Right lung (tissue), 10 donors: ENCODE measurements around the gene TSGA10. TPM values are rescaled to one million over a fixed set of nuclear protein-coding genes. Genes with fewer than 3 reads are reported as not detected.
"Not testable (repeated sequence)": the region's sequence is repeated elsewhere in the genome, so short reads cannot be mapped to it uniquely, and the experiment has no call there.

Experiments used
- DNase-seq, 2 donors: peaks; one replicate each; pipeline ENCODE4 v3.0.0-alpha.2; 2013
- long read RNA-seq, 8 donors: transcript quantifications; one replicate each; lab custom pipeline, GENCODE V29; 2026
- polyA plus RNA-seq, 5 donors: library from polyadenylated mRNA; unstranded; fragments of 120-200 nt; gene quantifications; one replicate each; pipeline versions ENCODE4 v1.2.1 to v1.2.3, GENCODE V29; 2013; ENCODE audit warnings: inconsistent platforms in 1 of 5, low replicate concordance in 1 of 5; ENCODE audit not compliant: insufficient read length in 5 of 5, insufficient read depth in 1 of 5

TSGA10 gene, protein sequence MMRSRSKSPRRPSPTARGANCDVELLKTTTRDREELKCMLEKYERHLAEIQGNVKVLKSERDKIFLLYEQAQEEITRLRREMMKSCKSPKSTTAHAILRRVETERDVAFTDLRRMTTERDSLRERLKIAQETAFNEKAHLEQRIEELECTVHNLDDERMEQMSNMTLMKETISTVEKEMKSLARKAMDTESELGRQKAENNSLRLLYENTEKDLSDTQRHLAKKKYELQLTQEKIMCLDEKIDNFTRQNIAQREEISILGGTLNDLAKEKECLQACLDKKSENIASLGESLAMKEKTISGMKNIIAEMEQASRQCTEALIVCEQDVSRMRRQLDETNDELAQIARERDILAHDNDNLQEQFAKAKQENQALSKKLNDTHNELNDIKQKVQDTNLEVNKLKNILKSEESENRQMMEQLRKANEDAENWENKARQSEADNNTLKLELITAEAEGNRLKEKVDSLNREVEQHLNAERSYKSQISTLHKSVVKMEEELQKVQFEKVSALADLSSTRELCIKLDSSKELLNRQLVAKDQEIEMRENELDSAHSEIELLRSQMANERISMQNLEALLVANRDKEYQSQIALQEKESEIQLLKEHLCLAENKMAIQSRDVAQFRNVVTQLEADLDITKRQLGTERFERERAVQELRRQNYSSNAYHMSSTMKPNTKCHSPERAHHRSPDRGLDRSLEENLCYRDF
- 10 to 100 TPM; 10.5 to 19.0 (median 16.0) TPM for polyA plus RNA-seq
- long read RNA-seq, donor 1, partial matches to known transcripts = 42 of 55 reads
- long read RNA-seq, donor 1, other reads (novel, unspliced or antisense) = 10 of 55 reads
- long read RNA-seq, donor 2, partial matches to known transcripts = 11 of 12 reads
- long read RNA-seq, donor 2, other reads (novel, unspliced or antisense) = 0 of 12 reads
- long read RNA-seq, donor 3, partial matches to known transcripts = 11 of 32 reads
- long read RNA-seq, donor 3, other reads (novel, unspliced or antisense) = 21 of 32 reads
- long read RNA-seq, donor 4, partial matches to known transcripts = 27 of 27 reads
- long read RNA-seq, donor 4, other reads (novel, unspliced or antisense) = 0 of 27 reads
- long read RNA-seq, donor 5, partial matches to known transcripts = 70 of 79 reads
- long read RNA-seq, donor 5, other reads (novel, unspliced or antisense) = 7 of 79 reads
- long read RNA-seq, donor 6, partial matches to known transcripts = 32 of 32 reads
- long read RNA-seq, donor 6, other reads (novel, unspliced or antisense) = 0 of 32 reads
- long read RNA-seq, donor 7, partial matches to known transcripts = 26 of 31 reads
- long read RNA-seq, donor 7, other reads (novel, unspliced or antisense) = 5 of 31 reads
- long read RNA-seq, donor 8 = 0 reads

DNA sequence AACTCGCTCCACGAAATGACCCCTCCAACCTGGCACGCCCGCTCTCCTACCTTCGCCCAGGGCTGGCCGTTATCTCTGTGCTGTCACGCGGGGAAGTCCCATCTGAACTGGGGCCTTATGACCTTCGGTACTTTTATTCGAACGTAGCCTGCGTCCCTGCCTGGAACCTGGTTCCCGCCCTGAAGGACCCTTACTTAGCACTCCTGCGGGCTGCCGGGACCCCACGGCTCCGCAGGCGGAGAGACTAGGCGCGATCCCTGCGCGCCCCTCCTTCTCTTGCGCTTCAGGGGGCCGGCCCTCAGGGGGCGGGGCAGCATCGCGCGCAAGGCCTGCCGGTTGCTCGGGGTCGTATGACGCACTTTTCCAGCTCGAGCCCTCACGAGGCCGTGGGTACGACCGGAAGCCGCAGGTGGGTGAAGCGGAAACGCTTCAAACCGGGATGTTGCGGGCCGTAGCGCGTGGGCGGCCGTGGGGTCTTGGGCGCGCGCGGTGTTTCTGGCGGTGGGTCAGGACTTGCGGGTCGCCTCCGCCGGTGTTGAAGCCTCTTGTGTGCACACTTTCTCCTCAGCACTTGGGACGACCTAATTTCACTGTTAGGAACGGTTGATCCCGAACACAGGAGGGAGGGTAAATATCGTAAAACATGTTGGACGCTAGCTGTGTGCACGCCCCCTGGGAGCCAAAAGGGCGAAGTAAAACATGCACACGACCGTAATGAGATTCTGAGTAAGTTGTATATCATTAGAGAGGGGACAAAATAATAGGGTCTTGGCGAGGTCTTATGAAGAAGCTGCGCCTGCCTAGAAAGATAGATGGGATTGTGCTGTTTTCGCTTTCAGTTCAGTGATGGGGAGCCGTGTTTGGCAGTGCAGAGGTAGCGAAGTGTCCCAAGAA, at the start of gene TSGA10, which contains the start of gene LIPT1:
TSS of gene TSGA10 (minus strand) at position 300 of the 894 bp plus-strand sequence. CDS start 45,503 bp downstream, outside the sequence.
TSS of gene LIPT1 (plus strand) at position 325 of the 894 bp plus-strand sequence. CDS start 6,991 bp downstream, outside the sequence.
- peak; percentile 91 to 92 for DNase-seq

DNA sequence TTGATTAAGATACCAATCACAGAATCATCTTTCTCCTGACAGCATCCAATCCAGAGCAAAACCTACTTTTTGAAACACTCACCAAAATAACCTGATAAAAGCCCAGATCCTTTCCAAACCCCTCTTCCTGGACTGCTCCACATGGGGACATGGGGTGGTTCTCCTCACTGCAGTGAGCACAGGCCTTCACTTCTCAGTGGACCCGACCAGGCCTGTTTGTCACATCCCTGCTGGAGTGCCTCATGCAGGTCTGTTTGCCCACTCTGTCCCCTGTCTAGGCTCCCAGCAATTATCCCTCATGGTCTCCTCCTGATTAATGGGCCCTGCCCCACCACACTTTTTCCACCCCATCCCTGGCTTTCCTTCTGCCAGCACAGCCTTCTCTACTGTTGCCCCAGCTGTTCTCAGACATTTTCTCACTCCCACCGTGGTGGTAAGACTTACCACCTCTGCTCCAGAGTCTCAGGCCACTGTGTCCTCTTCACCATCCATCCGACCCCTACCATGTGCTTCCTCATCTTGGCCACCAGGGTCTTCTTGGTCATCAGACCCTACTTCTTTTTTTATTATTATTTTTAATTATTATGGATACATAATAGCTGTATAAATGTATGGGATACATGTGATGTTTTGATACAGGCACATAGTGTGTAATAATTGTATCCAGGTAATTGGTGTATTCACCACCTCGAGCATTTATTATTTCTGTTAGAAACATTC, 47.4 kb upstream of the TSGA10 start:
- no peak for DNase-seq

DNA sequence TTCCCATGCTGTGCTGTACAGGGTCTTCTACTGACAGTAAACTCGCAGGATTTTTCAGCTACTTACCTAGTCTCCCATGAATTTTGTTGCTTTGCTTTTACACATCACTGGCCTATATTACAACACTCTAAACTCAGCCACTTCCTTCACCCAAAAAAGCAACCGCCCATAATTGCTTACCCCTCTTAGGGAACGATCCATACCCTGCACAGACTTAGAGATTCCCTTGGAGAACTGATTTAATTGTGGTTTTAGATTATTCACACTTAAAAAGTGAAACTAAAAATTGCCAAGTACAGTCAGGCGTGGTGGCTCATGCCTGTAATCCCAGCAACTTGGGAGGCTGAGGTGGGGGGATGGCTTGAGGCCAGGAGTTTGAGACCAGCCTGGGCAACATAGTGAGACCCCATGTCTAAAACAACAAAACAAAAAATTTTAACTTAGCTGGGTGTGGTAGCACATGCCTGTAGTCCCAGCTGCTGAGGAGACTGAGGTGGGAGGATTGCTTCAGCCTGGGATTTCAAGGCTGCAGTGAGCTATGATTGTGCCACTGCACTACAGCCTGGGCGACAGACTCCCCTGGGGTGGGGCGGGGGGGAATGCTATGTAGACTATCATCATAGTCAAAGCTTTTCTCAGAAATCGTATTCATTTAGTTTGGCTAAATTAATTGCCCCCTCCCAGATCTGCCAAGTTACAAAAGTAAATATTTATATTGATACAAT, 45.5 kb upstream of the TSGA10 start:
- no peak for DNase-seq

DNA sequence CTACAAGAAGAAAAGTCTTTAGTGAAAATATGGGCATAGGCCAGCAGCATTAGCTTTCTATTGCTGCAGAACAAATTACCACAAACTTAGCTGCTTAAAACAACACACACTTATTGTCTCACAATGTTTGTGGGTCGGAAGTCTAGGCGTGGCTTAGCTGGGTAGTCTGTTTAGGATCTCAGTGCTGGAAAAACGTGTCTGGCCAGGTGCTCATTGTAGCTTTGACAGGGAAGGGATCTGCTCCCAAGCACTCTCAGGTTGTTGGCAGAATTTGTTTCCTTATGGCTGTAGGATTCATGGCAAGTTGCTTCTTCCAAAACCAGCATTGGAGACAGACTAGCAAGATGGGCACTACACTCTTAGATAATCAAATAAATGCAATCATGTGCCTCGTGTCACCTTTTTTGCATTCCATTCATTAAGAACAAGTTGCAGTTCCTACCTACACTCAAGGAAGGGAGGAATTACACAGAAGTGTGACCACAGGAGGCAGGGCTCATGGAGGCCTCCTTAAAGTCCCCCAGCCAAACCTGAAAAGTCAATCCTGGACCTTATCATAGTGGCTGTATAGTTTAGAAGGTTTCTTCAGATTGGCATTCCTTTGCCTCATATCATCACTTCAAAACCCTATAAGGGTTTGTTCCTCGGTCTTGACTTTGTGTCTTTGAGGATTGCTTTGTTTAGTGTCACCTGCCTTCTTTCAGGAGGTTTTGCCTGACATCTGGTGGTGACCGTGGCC, 43.5 kb upstream of the TSGA10 start:
- no peak for DNase-seq

DNA sequence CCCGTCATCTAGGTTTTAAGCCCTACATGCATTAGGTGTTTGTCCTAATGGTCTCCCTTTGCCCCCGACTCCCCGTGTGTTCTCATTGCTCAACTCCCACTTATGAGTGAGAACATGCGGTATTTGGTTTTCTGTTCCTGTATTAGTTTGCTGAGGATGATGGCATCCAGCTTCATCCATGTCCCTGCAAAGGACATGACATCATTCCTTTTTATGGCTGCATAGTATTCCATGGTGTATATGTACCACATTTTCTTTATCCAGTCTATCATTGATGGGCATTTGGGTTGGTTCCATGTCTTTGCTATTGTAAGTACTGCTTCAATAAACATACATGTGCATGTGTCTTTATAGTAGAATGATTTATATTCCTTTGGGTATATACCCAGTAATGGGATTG, 37.6 kb upstream of the TSGA10 start:
- DNase-seq = not testable (repeated sequence)

DNA sequence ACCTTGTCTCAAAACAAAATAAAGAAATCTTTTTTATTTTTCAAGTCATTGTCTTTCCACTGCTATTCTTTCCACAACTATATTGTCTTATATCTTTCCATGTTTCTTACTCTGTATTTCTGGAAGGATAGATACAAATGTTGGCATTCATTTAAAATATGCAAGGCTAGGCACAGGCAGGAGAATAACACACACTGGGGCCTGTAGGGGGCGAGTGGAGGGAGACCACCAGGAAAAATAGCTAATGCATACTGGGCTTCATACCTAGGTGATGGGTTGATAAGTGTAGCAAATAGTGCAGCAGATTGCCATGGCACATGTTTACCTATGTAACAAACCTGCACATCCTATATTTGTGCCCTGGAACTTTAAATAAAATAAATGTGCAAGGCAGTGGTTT, 35.8 kb upstream of the TSGA10 start:
- no peak for DNase-seq

DNA sequence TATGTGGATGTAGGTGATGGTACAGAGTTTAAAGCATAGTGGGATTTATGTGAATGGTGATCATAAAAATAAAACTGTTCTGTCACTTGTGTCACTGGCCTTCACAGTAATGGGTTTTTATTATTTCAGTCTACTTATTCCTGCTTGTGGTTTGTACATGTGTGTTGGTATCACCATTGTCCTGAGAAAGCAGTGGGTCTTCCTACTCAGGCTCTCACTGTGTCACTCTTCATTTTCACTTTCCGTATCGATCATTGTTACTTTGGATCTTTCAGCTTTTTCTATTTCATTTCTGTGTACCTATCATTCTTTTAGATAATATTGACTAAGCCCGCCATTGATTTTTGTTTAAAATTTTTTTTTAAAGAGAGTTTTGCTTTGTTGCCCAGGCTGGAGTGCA, 33.6 kb upstream of the TSGA10 start:
- no peak for DNase-seq

DNA sequence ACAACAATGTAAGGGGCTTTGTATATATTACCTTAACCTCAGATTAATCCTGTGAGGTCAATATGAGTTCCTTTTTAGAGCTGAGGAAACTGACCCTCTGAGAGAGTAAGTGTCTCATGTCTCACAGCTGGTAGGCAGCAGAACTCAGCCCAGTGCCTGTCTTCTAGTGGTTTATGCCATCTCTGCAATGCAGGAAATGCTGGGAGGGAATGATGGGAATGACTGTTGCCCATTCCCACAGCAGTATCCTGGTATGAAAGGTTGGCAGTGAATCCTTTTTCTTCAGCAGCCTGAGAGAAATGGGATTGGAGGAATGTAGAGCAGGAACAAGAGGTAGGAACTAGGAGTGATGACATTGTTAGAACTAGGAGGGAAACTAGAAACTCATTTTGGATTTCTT, 32.3 kb upstream of the TSGA10 start:
- no peak for DNase-seq

DNA sequence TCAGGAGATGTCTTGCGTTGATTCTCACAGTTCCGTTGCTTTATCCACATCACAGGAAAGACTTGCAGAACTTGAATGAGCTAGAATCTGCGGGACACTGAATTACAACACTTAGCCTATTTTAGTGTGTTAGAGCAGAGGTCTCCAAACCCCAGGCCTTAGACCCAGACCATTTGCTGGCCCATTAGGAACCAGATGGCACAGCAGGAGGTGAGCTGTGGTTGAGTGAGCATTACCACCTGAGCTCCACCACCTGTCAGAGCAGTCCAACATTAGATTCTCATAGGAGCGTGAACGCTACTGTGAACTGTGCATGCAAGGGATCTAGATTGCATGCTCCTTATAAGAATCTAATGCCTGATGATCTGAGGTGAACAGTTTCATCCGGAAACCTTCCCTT, 30.1 kb upstream of the TSGA10 start:
- no peak for DNase-seq

DNA sequence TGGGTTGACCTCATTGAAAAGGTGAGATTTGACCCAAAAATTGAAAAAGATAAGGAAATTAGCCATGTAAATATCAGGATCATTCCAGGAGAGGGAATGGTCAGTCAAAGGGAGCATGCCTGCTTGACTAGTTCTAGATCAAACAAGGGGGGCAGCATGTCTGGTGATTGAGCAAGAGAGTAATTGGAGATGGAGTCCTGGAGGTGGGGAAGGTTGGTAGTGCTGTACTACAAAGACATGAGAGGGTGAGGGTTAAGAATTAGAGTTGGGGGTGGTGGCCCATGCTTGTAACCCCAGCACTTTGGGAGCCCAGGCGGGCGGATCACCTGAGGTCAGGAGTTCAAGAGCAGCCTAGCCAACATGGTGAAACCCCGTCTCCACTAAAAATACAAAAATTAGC, 28.3 kb upstream of the TSGA10 start:
- no peak for DNase-seq

DNA sequence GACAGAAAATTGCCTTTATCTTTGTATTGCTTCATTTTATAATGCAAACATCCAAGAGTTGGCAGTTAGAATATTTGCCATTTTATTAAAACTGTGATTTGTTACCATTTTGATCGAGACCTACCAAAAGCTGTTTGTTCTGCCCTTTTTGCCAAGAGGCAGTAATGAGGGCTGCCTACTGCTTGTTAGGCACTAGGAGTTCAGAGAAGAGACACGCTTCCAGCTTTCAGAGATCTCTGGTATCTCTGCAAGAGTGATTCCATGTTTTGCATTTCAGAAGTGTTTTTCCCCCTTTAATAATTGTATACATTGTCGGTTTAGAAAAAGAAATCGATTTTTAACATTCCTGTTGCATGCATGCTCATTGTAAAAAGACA, 26.9 kb upstream of the TSGA10 start:
- DNase-seq = no peak

DNA sequence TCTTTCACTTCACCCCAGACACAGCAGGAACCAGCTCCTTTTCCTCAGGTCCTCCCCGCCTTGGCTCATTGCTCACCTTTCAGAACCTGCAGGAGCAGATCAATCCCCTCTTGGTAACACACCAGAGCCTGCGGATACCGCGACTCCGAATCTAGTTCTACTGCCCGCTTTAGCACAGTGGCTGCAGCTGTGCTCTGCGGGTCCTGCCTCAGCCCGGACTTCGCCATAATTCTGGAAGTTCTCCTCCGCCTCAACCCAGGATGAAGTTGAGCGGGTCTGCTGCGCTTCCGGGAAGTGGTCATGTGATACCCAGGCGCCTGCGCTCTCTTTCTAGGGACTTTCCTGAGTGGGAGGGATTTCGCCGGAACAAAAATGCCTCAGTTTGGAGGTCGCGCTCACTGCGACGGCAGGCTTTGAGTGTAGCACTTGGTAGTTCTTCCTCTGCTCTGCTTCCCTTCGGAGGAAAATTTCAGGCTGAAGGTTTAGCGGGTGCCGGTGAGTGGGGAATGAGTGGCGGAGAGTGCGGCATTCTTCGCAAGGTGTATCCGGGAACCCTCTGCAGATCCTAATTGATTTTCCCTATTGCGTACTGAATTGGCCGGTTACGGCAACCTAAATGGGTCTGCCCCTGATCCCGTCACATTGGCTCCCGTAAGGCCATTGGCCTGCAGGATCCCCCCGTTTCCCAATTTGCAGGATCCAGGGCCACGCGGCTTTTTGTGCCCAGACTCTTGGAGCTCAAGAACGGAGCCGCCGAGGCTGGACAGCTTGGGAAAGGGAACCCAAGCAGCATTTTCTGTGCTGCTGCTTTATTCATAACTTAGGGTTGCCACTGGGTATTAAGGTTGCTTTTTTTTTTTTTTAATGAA, 26.2 kb upstream of the TSGA10 start, which contains the start of the genes MITD1 and MRPL30:
TSS of gene MITD1 (minus strand) at position 304 of the 869 bp plus-strand sequence. CDS start at position 227, 77 bp downstream.
TSS of gene MRPL30 (plus strand) at position 430 of the 869 bp plus-strand sequence. CDS start 5,020 bp downstream, outside the sequence.
- DNase-seq = peak; percentile 91 to 94

DNA sequence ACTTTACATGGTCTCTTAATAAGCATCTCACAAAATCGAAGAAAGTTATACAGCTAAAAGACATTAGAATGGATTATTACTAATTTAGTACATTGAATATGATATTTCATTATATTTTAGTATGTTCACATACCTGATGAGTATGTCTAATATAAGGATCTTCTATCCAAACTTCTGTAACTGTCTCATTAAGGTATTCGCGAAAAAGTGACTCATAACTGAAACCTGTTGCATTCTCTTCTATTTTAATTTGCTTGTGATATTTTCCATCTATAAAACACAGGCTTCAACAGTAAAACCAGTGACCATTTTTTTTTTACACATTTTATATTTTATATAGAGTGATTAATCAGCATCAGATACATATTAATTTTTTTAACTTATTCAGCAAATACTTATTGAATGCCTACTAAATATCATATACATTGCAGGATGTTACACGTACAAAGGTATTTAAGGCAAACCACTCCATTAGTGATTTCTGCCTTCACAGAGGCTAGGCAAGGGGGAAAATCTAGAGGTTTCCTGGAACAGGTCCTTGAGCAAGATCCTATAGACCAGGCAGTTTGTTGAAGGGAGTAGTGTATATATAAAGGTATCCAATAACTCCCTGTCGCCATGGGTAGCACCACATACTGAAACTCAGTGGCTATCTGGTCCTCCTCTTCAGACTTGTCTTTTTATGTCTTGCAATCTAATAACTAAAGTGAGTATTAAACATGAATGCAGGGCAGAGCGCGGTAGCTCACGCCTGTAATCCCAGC, 16.8 kb upstream of the TSGA10 start:
- no peak for DNase-seq

DNA sequence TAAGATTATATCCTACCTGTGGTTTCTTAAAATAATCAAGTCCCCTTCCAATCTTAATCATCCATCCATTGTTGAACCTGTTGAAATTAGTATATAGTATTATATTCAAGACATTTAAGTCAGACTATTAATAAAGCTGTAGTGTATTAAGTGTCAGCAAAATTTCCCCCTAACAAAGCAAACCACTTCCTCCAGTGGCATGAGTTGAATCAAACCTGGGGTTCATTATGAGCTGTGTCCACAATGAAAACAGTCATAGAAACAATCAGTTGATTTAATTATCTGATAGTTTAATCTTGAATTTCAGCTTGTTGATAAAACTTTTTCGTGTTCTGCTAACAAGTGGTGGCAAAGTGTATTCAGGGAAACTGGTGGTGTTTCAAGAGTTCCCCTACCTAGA, 14.8 kb upstream of the TSGA10 start:
- DNase-seq = no peak

DNA sequence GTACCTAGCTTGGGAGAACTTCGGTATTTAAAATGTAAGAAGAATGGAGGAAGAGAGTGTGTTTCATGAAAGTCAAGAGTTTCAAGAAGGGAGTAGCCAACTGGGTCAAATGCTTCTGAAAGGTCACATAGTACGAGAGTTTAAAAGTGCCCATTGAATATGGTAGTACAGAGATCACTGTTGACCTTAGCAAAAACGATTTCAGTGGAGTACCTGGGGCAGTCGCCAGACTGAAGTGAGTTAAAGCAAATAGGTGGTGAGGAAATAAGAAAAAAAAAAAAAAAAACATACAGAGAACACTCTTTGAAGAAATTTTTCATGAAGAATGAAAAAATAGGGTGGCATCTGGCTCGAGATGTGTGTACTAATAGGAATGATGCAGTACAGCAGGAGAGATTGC, 11.5 kb upstream of the TSGA10 start:
- DNase-seq = no peak

DNA sequence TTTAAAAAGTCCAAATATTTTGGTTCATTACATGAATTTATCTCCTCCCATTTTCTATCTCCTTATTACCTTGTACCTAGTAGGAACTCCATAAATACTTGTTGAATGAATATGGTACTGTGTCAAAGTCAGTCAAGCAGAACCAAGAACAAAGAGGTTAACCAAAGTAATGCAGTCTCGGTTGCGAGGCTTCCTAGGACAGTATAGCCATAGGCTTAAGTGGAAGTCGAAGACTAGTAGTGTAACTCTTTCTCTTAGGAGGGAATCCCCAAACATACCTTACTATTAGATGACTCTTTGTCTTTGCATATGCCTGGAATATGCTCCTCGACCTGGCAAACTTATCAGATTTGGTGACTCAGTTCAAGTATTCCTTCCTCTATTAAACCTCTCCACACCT, 4.9 kb upstream of the TSGA10 start:
- no peak for DNase-seq
